Measurements from ENCODE around the gene ALDH1A2.

The ALDH1A2 gene

GRCh38 chr15:57945616-57946015 is 119.9 kb downstream of the ALDH1A2 start:
- DNase-seq (ENCODE audit: low read depth, low spot score) = no peak

- DNase-seq (ENCODE audit: low read depth, low spot score) = no peak
These were observed 121.6 kb downstream of the ALDH1A2 start for GRCh38 chr15:57943754-57944420.

- no peak for DNase-seq (ENCODE audit: low read depth, low spot score)
These were observed 122.3 kb downstream of the ALDH1A2 start for GRCh38 chr15:57943171-57943570.

GRCh38 chr15:57941816-57942215 is 123.7 kb downstream of the ALDH1A2 start:
- DNase-seq (ENCODE audit: low read depth, low spot score) = no peak

- DNase-seq (ENCODE audit: low read depth, low spot score) = no peak
These were observed 133.2 kb downstream of the ALDH1A2 start for GRCh38 chr15:57932348-57932747.

GRCh38 chr15:57931570-57931969 is 133.9 kb downstream of the ALDH1A2 start:
- no peak for DNase-seq (ENCODE audit: low read depth, low spot score)

GRCh38 chr15:57927091-57927631 is 138.3 kb downstream of the ALDH1A2 start:
- DNase-seq (ENCODE audit: low read depth, low spot score) = no peak

- DNase-seq (ENCODE audit: low read depth, low spot score) = no peak
These were observed 139.9 kb downstream of the ALDH1A2 start for GRCh38 chr15:57925650-57926049.

- DNase-seq (ENCODE audit: low read depth, low spot score) = no peak
These were observed 140.9 kb downstream of the ALDH1A2 start for GRCh38 chr15:57924598-57924997.

GRCh38 chr15:57923750-57924149 is 141.8 kb downstream of the ALDH1A2 start:
- no peak for DNase-seq (ENCODE audit: low read depth, low spot score)

- DNase-seq (ENCODE audit: low read depth, low spot score) = no peak
These were observed 142.2 kb downstream of the ALDH1A2 start for GRCh38 chr15:57923306-57923705.

- no peak for DNase-seq (ENCODE audit: low read depth, low spot score)
These were observed 142.7 kb downstream of the ALDH1A2 start for GRCh38 chr15:57922776-57923175.

GRCh38 chr15:57921371-57921770 is 144.1 kb downstream of the ALDH1A2 start:
- DNase-seq (ENCODE audit: low read depth, low spot score) = no peak

- DNase-seq (ENCODE audit: low read depth, low spot score) = no peak
These were observed 144.6 kb downstream of the ALDH1A2 start for GRCh38 chr15:57920911-57921310.

GRCh38 chr15:57919754-57920153 is 145.8 kb downstream of the ALDH1A2 start:
- DNase-seq (ENCODE audit: low read depth, low spot score) = no peak

- no peak for DNase-seq (ENCODE audit: low read depth, low spot score)
These were observed 147.5 kb downstream of the ALDH1A2 start for GRCh38 chr15:57917998-57918397.

- DNase-seq (ENCODE audit: low read depth, low spot score) = no peak
These were observed 148.8 kb downstream of the ALDH1A2 start for GRCh38 chr15:57916695-57917094.

GRCh38 chr15:57915827-57916531 is 149.5 kb downstream of the ALDH1A2 start:
- DNase-seq (ENCODE audit: low read depth, low spot score) = no peak

GRCh38 chr15:57914350-57915055 is 151.0 kb downstream of the ALDH1A2 start:
- no peak for DNase-seq (ENCODE audit: low read depth, low spot score)

- no peak for DNase-seq (ENCODE audit: low read depth, low spot score)
These were observed 154.3 kb downstream of the ALDH1A2 start for GRCh38 chr15:57911247-57911646.

- DNase-seq (ENCODE audit: low read depth, low spot score) = no peak
These were observed 154.8 kb downstream of the ALDH1A2 start for GRCh38 chr15:57910672-57911071.

- DNase-seq (ENCODE audit: low read depth, low spot score) = no peak
These were observed 156.1 kb downstream of the ALDH1A2 start for GRCh38 chr15:57909388-57909787.

All from astrocyte of the hippocampus (primary cell).